Measurements from ENCODE around the gene RALGDS.

The RALGDS gene

DNA sequence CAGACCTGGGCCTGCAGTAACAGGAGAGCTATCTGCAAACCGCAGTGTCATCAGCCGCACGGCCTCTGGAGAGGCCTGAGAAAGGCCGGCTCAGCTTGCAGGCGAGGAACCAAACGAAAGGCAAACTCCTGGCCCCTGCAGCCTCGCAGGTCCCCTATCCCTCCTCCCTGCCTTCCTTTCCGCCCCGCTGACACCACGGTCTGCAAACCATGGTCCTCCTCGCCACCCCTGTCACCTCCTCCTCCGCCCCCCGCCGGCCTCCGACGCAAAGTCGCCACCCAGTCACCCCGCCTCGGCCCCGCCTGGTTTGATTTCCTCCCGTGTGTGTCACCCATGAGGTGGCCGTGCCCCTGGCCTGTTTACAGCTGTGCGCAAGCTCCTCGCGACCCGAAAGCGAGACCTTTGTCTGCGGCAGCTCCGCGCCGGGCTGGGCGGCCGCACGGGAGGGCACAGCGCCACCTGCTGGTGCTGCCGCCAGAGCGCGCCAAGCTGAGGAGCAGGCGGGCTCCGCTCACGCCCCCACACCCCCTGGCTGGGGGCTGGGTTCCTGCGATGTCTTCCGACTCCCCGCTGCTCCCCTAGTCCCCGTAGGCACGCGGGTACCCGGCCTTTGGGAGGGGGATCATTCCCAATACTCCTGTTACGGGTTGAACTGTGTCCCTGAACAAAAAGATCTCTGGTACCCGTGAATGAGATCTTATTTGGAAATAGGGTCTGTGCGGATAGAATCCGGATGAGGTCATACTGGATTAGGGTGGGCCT is 23.3 kb upstream of the RALGDS start:
- TF ChIP-seq, protein P1, sequence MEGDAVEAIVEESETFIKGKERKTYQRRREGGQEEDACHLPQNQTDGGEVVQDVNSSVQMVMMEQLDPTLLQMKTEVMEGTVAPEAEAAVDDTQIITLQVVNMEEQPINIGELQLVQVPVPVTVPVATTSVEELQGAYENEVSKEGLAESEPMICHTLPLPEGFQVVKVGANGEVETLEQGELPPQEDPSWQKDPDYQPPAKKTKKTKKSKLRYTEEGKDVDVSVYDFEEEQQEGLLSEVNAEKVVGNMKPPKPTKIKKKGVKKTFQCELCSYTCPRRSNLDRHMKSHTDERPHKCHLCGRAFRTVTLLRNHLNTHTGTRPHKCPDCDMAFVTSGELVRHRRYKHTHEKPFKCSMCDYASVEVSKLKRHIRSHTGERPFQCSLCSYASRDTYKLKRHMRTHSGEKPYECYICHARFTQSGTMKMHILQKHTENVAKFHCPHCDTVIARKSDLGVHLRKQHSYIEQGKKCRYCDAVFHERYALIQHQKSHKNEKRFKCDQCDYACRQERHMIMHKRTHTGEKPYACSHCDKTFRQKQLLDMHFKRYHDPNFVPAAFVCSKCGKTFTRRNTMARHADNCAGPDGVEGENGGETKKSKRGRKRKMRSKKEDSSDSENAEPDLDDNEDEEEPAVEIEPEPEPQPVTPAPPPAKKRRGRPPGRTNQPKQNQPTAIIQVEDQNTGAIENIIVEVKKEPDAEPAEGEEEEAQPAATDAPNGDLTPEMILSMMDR (IDR thresholded peaks at IDR 0.05; ENCODE audit: extremely low read depth, missing control alignments): peak; percentile 97
- peak; percentile 96 for DNase-seq (ENCODE audit: low spot score)

DNA sequence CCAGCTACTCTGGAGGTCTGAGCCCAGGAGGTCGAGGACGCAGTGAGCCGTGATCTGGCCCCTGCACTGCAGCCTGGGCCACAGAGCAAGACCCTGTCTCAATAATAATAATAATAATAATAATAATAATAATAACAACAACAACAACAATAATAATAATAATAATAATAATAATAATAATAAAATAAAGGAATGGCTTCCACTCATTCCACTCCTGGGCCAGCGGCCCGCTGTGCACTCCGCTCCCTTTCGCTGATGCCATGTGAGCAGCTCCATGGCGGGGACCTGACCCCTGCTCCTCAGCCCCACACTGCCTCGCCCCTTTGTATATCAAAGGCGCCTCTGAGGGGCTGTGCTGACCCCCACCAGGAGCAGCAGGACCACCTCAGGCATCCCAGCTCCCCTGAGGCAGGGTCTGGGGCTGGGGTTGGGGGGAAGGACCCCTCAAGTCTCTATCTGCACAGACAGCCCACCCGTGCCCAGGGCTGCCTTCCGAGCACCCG is 22.6 kb upstream of the RALGDS start:
- no peak for DNase-seq (ENCODE audit: low spot score)
- TF ChIP-seq, protein P1 (IDR thresholded peaks at IDR 0.05; ENCODE audit: extremely low read depth, missing control alignments): no peak

DNA sequence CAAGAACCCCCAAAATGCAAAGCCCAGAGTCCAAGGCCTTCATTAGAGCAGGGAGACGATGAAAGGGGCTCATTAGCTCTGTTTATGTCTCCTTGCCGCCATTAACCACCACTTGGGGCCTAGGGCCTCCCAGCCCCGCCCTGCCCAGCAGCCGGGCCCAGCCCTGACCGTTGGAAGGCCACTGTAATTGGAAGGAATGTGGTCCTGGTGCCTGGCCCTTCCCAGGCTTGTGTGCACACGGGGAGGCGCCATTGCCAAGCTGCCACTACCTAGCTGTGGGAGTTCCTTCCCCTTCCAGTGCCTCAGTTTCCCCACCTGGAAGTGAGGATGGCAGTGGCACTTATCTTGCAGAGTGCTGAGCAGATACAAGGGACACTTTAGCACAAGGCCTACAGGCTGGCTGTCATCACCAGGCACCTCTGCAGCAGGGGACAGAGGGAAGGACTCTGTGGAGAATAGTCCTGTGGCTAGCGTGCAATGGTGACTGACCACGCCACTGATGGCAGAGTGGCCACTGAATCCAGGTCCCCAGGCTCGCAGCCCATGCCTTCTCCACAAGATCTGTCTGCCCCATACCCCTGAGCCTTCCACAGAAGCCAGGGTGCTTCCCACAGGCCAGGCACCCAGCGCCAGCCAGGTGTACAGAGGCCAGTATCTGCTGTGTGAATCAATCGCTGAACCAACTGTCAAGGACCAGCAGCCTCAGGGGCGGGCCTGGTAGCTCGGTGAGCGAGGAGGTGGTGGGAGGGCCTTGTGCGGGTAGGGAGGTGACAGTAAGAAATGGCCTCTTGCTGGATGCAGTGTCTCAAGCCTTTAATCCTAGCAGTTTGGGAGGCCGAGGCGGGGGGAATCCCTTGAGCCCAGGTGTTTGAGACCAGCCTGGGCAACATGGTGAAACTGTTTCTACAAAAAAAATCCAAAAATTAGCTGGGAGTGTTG is 21.9 kb upstream of the RALGDS start:
- DNase-seq (ENCODE audit: low spot score): no peak
- TF ChIP-seq, protein P1 (IDR thresholded peaks at IDR 0.05; ENCODE audit: extremely low read depth, missing control alignments): no peak

DNA sequence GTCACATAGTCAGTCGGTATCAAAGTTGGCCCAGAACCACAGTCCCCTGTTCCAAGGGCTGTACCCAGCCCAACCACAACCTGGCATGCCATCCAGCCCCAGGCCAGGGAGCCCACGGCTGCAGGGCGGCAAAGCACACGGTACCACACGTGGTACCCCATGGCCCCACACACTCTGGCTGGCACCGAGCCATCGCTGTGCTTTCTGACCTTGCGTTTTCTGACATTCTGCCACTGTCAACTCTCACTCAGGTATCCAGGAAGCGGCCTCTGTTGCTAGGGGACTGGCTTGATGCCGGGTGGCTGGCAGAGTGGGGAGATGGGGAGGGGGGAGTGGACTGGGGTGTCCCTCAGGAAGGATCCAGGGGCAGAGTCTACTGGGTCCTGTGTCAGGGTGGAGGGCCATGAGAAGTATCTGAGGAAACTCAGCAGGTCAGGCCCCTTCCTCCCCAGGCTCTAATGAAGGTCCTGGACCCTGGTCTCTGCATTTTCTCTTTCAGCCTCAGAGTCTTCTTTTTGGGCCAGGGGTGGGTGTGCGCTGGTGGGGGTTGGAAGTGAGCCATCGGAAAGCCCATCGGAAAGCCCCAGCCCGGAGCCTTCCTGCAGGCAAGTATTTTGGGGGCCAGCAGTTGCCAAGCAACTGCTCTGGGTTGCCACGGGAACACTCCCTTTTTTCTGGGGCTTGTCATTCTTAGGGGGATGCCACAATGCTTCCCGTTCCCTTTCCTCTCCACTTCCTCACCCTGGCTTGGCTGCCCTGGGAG is 21.0 kb upstream of the RALGDS start:
- TF ChIP-seq, protein P1 (IDR thresholded peaks at IDR 0.05; ENCODE audit: extremely low read depth, missing control alignments): no peak

DNA sequence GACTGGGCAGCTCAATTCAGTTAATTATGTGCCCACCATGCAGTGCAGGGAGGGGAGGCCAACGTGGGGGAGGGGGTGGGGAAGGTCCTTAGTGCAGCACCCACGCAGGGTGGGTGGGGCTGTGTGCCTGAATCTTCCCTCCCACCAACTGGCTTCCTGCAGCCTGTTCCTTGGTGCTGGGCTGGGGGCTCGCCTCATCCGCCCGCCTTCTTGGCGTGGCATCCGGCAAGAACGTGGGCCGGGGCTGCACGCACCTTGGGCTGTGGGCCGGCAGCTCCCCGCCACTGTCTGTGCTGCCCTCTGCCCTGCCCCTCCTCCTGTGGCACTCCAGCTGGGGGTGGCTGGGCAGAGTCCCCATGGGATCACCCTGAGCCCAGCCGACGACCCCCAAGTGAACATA is 19.6 kb upstream of the RALGDS start:
- TF ChIP-seq, protein P1 (IDR thresholded peaks at IDR 0.05; ENCODE audit: extremely low read depth, missing control alignments): no peak
- DNase-seq (ENCODE audit: low spot score): no peak

More for the DNA sequence above, 21.0 kb upstream of the RALGDS start:
- DNase-seq (ENCODE audit: low spot score): peak; percentile 63

DNA sequence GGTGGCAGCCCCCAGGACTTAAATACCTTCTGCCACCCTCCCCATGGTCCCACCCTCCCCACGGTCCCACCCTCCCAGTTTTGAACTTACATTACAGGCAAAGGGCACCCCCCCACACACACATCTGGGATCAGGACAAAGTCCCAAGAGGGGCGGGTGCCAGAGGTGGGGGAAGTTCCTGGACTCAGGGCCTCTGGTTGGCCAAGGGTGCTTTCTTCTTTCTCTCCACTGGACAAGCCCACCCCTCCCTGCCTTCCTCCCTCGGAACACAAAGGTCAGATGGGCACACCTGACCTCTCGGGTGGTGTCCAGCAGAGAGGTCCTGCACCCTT is 19.1 kb upstream of the RALGDS start:
- no peak for DNase-seq (ENCODE audit: low spot score)
- TF ChIP-seq, protein P1 (IDR thresholded peaks at IDR 0.05; ENCODE audit: extremely low read depth, missing control alignments): no peak

Data from GM20000 (cell line).